ENCODE results near the gene IP6K3.

Gene IP6K3

DNA sequence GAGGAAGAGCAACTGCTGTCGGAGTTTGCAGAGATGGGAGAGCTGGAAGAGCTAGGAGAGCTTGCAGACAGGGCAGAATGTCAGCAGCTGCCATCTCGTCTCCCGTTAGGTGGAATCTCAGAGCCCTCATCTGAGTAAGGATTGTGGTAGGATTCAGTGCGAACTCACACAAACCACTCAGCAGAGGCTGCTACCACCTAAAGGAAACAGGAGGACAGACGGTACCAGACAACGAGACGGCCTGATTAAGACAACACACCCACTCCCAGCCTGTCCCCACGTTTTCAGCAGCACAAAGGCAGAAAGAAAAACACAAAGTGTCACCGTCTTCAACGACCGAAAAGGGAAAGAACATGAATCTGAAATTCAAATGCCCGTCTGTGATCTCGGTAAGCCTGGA lies 38.1 kb upstream of the IP6K3 start:
- peaks cover 14% of the 10 kb centered on the region for H4K20me1 ChIP-seq (ENCODE audit: insufficient read depth, low read length)

DNA sequence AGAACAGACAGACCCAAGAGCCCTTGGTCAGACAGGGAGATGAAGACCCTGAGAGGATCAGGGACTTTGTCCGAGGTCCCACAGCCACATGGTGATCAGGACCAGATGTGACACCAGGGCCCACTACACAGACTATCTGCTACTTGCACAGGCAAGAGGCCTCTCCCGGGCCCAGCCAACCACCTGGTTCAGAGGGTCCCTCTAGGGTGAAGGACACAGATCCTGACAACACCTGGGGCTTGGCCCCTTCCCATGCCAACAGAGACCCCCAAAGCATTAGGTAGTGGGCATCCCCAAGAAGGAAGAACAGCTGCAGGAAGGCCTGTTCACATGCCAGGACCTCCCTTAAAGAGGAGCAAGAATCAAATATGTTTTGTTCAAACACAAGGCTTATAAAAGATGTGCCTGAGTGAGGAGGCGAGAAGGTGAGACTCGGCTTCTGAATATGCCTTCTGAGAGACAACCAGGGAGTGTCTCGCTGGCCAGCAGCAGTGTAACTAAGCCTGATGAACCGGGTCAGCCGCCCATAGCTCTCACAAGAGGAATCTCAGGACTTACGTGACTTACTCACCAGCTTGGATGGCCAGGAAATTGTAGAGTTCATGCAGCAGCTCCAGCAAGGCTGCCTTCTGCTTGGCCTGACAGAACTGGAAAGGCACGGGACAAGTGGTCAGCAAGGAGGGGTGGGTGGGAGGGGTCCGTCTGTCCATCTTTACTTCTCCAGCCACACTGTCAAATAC lies 37.2 kb upstream of the IP6K3 start:
- Histone ChIP-seq H4K20me1 (ENCODE audit: insufficient read depth, low read length) (peaks cover 14% of the 10 kb centered on the region), H3K27me3 (ENCODE audit: low read depth, low read length) (no peaks in the 10 kb centered on the region), H3K9ac (ENCODE audit: low read length) (no peak overlapping the region), H3K27ac (ENCODE audit: low read length) (no peak overlapping the region), H3K36me3 (replicated peaks; ENCODE audit: low read depth, low read length) (peaks cover 30% of the 10 kb centered on the region), H3K4me1 (ENCODE audit: low read length) (peaks cover 8% of the 10 kb centered on the region), H3K4me2 (ENCODE audit: low read length) (no peak overlapping the region), H3K79me2 (ENCODE audit: low read length) (peaks cover 42% of the 10 kb centered on the region), H2AFZ (ENCODE audit: low read depth, low read length) (no peak overlapping the region), H3K4me3 (ENCODE audit: low read length) (no peak overlapping the region), H3K9me3 (ENCODE audit: insufficient read depth, low read length) (no peaks in the 10 kb centered on the region)
- TF ChIP-seq EZH2phosphoT487 (IDR thresholded peaks at IDR 0.05; ENCODE audit: low read depth) = no peak

More for the DNA sequence above, 38.1 kb upstream of the IP6K3 start:
- Histone ChIP-seq H3K4me2 (ENCODE audit: low read length) (no peak overlapping the region), H3K27ac (ENCODE audit: low read length) (no peak overlapping the region), H3K4me3 (ENCODE audit: low read length) (no peak overlapping the region), H3K27me3 (ENCODE audit: low read depth, low read length) (no peaks in the 10 kb centered on the region), H3K9ac (ENCODE audit: low read length) (no peak overlapping the region), H3K79me2 (ENCODE audit: low read length) (peaks cover 42% of the 10 kb centered on the region), H2AFZ (ENCODE audit: low read depth, low read length) (no peak overlapping the region), H3K4me1 (ENCODE audit: low read length) (peaks cover 12% of the 10 kb centered on the region), H3K9me3 (ENCODE audit: insufficient read depth, low read length) (no peaks in the 10 kb centered on the region), H3K36me3 (replicated peaks; ENCODE audit: low read depth, low read length) (peaks cover 25% of the 10 kb centered on the region)
- TF ChIP-seq EZH2phosphoT487 (IDR thresholded peaks at IDR 0.05; ENCODE audit: low read depth) = no peak

DNA sequence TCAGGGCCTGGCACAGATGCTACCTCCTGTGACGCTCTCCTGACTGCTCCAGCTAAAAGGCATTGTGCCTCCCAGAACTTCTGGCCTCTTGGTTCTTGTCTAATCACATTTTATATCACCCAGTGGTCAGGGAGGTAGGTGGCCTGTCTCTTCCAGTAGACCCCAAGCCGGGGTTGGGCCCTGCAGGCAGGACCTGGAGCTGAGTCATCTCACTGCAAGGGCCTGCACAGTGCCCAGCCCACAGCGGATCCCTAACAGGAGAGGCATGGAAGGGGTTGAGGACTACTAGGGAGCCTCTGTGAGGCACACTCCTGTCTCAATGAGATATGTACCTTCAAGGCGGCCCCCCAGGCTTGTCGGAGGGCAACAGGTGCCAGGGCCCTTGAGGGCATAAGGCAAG lies 35.9 kb upstream of the IP6K3 start:
- Histone ChIP-seq H3K9ac (ENCODE audit: low read length) (no peak overlapping the region), H3K4me1 (ENCODE audit: low read length) (peaks cover 5% of the 10 kb centered on the region)
- TF ChIP-seq EZH2phosphoT487 (IDR thresholded peaks at IDR 0.05; ENCODE audit: low read depth) = no peak
- TF ChIP-seq, protein P1, sequence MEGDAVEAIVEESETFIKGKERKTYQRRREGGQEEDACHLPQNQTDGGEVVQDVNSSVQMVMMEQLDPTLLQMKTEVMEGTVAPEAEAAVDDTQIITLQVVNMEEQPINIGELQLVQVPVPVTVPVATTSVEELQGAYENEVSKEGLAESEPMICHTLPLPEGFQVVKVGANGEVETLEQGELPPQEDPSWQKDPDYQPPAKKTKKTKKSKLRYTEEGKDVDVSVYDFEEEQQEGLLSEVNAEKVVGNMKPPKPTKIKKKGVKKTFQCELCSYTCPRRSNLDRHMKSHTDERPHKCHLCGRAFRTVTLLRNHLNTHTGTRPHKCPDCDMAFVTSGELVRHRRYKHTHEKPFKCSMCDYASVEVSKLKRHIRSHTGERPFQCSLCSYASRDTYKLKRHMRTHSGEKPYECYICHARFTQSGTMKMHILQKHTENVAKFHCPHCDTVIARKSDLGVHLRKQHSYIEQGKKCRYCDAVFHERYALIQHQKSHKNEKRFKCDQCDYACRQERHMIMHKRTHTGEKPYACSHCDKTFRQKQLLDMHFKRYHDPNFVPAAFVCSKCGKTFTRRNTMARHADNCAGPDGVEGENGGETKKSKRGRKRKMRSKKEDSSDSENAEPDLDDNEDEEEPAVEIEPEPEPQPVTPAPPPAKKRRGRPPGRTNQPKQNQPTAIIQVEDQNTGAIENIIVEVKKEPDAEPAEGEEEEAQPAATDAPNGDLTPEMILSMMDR (IDR thresholded peaks at IDR 0.05; ENCODE audit: low read depth, low read length) = no peak

DNA sequence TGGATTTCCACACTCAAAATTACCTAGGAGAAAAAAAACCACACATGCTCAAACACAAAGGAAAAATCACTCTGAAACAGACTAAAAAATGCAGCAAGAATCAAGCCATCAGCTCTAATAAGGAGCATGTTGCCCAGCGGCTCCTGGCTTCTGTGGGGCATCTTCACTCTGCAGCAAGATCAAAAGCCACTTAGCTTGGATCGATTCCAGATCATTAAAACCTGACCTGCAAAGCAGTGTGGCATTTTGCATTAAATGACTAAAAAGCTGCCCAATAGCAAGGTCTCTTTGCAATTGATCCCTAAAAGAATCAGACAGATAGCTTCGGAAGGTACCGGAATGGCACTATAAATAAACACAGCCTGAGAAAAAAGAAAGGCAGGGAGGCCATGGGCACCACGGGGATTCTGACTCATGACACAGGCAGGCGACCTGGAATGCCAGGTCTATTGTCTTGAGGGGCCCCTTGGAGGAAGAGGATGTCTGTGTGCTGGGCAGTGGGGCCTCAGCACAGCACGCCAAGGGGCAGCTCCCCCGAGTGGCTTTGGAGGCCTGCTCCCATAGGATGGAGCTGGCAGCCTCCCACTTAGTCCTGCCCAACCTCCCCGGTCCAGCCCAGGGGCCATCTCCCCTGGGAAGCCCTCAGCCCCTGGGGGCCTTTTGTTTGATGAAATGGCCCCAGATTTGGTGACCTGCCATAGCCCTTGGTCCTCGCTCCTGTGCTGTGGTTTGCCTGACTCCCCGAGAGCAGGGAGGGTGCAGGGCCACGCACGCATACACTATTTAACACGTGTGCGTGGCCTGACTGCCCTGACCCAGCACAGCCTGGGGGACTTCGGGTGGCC lies 34.6 kb upstream of the IP6K3 start:
- peaks cover 28% of the 10 kb centered on the region for H3K36me3 ChIP-seq (replicated peaks; ENCODE audit: low read depth, low read length)
- H3K4me2 ChIP-seq (ENCODE audit: low read length) = no peak overlapping the region

More for the DNA sequence above, 35.9 kb upstream of the IP6K3 start:
- Histone ChIP-seq H2AFZ (ENCODE audit: low read depth, low read length) (no peak overlapping the region), H3K9me3 (ENCODE audit: insufficient read depth, low read length) (no peaks in the 10 kb centered on the region), H3K4me3 (ENCODE audit: low read length) (no peak overlapping the region), H3K27ac (ENCODE audit: low read length) (no peak overlapping the region), H3K27me3 (ENCODE audit: low read depth, low read length) (no peaks in the 10 kb centered on the region), H3K79me2 (ENCODE audit: low read length) (peaks cover 28% of the 10 kb centered on the region), H3K4me2 (ENCODE audit: low read length) (no peak overlapping the region), H4K20me1 (ENCODE audit: insufficient read depth, low read length) (peaks cover 10% of the 10 kb centered on the region), H3K36me3 (replicated peaks; ENCODE audit: low read depth, low read length) (peaks cover 31% of the 10 kb centered on the region)

More for the DNA sequence above, 34.6 kb upstream of the IP6K3 start:
- Histone ChIP-seq H3K9ac (ENCODE audit: low read length) (no peak overlapping the region), H3K27ac (ENCODE audit: low read length) (no peak overlapping the region), H2AFZ (ENCODE audit: low read depth, low read length) (no peak overlapping the region), H3K27me3 (ENCODE audit: low read depth, low read length) (no peaks in the 10 kb centered on the region), H3K4me1 (ENCODE audit: low read length) (no peaks in the 10 kb centered on the region), H3K4me3 (ENCODE audit: low read length) (no peak overlapping the region), H3K79me2 (ENCODE audit: low read length) (peaks cover 16% of the 10 kb centered on the region), H3K9me3 (ENCODE audit: insufficient read depth, low read length) (no peaks in the 10 kb centered on the region), H4K20me1 (ENCODE audit: insufficient read depth, low read length) (peaks cover 2% of the 10 kb centered on the region; the same call in 1 of the 2 replicates)
- no peak for TF ChIP-seq EZH2phosphoT487 (IDR thresholded peaks at IDR 0.05; ENCODE audit: low read depth)
- TF ChIP-seq, protein P1 (IDR thresholded peaks at IDR 0.05; ENCODE audit: low read depth, low read length) = no peak

Measured in OCI-LY3 (cell line).